BJ (cell line): ENCODE data around the gene LMNTD2. TPM values are rescaled to one million over a fixed set of nuclear protein-coding genes. Genes with fewer than 3 reads are reported as not detected.

ENCODE experiments used
- CTCF ChIA-PET: fragments of 350-600 bp; formaldehyde crosslinking; extraction: SDS; loops from one replicate; lab custom pipeline; 2021; ENCODE audit warnings: antibody characterized with exemption, inconsistent platforms; lab: Yijun Ruan, JAX
- POLR2A ChIA-PET: fragments of 300-600 bp; sonication (Branson Sonifier 250); formaldehyde crosslinking; extraction: SDS; loops from one replicate; lab custom pipeline; 2021; ENCODE audit warnings: antibody characterized with exemption; lab: Charles Lee
- DNase-seq: peaks from one replicate; pipeline ENCODE4 v3.0.0-alpha.2; 2011; ENCODE audit warnings: low read depth
- H3K27me3 ChIP-seq: 2 replicates; pipeline ENCODE4 v1.6.0; 2011; ENCODE audit warnings: low read length; ENCODE audit not compliant: control insufficient read depth, insufficient read depth
- H3K36me3 ChIP-seq: 2 replicates; pipeline ENCODE4 v1.5.1; 2011; ENCODE audit warnings: low read length; ENCODE audit not compliant: control insufficient read depth, insufficient read depth
- H3K4me3 ChIP-seq: 2 replicates; pipeline ENCODE4 v1.5.1; 2011; ENCODE audit warnings: low read depth, mild to moderate bottlenecking, control low read depth, low read length
- CTCF ChIP-seq: IDR thresholded peaks from 2 replicates; pipeline ENCODE4 v1.5.1; 2011; ENCODE audit warnings: low read depth, mild to moderate bottlenecking, control low read depth, inconsistent platforms, low read length, moderate library complexity; ENCODE audit not compliant: insufficient read depth
- polyA plus RNA-seq: library from polyadenylated mRNA; depleted of rRNA; stranded (reverse); fragments of >200 nt; gene quantifications from 2 replicates; pipeline ENCODE4 v1.2.3, GENCODE V29; 2011

LMNTD2 gene
- polyA plus RNA-seq, 1 experiment = 2.5 TPM

- ChIA-PET CTCF (interaction anchor here (0.6 to 1.6 kb wide), 4 partner anchors 11 to 159 kb away, joined by 3 to 5 read pairs (median 4); partner anchors contain the start of gene HRAS), POLR2A (interaction anchor here (0.6 kb wide), 1 partner anchor 20 kb away, joined by 4 read pairs; no protein-coding TSS in a partner anchor)
- Histone ChIP-seq H3K4me3 (peak overlapping the region; percentile 99), H3K36me3 (peaks cover 21% of the 10 kb centered on the region), H3K27me3 (no peaks in the 10 kb centered on the region)
- TF ChIP-seq CTCF = no peak
- no peak for DNase-seq
These were observed 7.2 kb upstream of the LMNTD2 start for GRCh38 chr11:567629-568292.

GRCh38 chr11:567011-567628 is 6.6 kb upstream of the LMNTD2 start:
- CTCF ChIA-PET = interaction anchor here (0.6 to 1.3 kb wide), 4 partner anchors 10 to 160 kb away, joined by 3 to 4 read pairs (median 3); no protein-coding TSS in a partner anchor
- Histone ChIP-seq H3K4me3 (peak overlapping the region; percentile 99), H3K27me3 (no peaks in the 10 kb centered on the region), H3K36me3 (peaks cover 22% of the 10 kb centered on the region)
- no peak for DNase-seq
- no peak for TF ChIP-seq CTCF
- POLR2A ChIA-PET = interaction anchor here (0.6 kb wide), 1 partner anchor 19 kb away, joined by 4 read pairs; no protein-coding TSS in a partner anchor

- DNase-seq = no peak
- Histone ChIP-seq H3K4me3 (no peak overlapping the region), H3K27me3 (no peaks in the 10 kb centered on the region), H3K36me3 (peaks cover 22% of the 10 kb centered on the region)
- TF ChIP-seq CTCF = no peak
- ChIA-PET CTCF (interaction anchor here (0.9 to 3.1 kb wide), 4 partner anchors 9 to 21 kb away, joined by 3 to 13 read pairs (median 4); no protein-coding TSS in a partner anchor), POLR2A (interaction anchor here (3.2 kb wide), 1 partner anchor 9 kb away, joined by 20 read pairs; the partner anchor contains the start of gene PHRF1)
These were observed 5.5 kb upstream of the LMNTD2 start for GRCh38 chr11:565921-566509.

- Histone ChIP-seq H3K4me3 (no peak overlapping the region), H3K27me3 (no peaks in the 10 kb centered on the region), H3K36me3 (peaks cover 22% of the 10 kb centered on the region)
- no peak for TF ChIP-seq CTCF
- CTCF ChIA-PET = interaction anchor here (1.2 to 3.1 kb wide), 3 partner anchors 9 to 164 kb away, joined by 4 to 13 read pairs (median 5); no protein-coding TSS in a partner anchor
- DNase-seq = no peak
- POLR2A ChIA-PET = interaction anchor here (0.6 to 3.2 kb wide), 3 partner anchors 11 to 227 kb away, joined by 3 to 20 read pairs (median 3); partner anchors contain the start of genes DEAF1 and PHRF1
These were observed 3.5 kb upstream of the LMNTD2 start for GRCh38 chr11:563812-564578.
